Measurements from ENCODE around the gene YKT6.
"Not testable (repeated sequence)": the region's sequence is repeated elsewhere in the genome, so short reads cannot be mapped to it uniquely, and the experiment has no call there.

The YKT6 gene

DNA sequence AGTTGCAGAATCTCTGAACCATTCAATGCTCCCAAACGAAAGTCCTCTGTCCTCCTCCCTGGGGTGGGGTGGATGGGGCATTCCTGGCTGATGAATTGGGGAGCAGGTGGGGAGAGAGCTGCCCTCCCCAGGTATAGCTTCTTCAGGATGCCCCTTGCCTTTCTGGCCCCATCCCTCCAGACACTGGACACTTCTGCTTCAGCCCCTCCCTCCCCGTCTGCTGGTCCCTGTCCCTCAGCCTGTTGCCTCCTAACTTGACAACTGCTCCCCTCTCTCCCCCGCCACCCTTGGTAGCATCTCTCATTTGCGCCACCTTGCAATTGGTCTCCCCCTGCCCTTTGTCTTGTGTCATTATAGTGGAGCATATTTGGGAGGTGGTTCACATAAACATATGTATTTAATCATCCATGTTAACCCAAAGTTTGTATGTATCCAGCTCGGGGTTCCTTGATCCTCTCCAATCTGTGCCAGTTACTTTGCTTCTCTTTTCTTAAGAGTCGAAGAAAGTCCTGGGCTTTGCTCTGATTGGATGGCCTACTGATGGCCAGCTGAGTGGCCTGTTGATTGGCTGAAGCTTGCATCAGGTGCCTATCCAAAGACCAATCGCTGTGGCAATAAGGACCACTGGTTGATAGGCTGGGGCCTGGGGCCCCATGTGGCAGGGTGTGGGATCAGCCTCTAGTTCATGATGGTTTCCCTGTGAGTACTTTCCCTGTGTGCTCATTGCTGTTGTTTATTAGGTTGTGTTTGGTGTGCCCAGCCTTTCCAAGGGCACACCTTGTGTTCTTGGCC, 7.6 kb upstream of the YKT6 start:
- DNase-seq (ENCODE audit: low read depth), result no peak

DNA sequence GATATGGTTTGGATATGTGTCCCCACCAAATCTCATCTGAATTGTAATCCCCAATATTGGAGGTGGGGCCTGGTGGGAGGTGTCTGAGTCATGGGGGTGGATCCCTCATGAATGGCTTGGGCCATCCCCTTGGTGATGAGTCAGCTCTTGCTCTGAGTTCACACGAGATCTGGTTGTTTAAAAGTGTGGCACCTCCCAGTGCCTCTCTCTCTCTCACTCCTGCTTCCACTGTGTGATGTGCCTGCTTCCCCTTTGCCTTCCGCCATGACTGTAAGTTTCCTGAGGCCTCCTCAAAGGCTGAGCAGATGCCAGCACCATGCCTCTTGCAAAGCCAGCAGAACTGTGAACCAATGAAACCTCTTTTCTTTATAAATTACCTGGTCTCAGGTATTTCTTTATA, 6.7 kb upstream of the YKT6 start:
- DNase-seq (ENCODE audit: low read depth), result no peak

GRCh38 chr7:44194562-44195145, 6.1 kb upstream of the YKT6 start:
- DNase-seq (ENCODE audit: low read depth), result no peak

DNA sequence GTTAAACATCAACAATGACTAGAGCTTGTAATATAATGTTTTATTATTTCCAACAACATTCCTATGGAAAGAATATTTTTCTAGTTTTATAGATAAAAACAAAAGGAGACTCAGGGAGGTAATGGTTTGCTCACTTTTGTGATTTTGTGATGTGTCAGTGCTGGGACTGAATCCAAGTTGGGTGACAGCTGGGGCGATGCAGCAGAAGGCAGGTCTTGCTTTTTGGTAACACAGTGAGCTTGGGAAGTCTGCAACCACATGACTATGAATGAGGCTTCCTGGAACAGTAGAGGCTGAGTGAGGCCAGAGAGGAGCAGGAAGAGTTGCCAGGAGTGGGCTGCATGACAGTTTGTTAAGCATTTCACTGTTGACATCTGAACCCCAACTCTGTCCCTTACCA, 4.9 kb upstream of the YKT6 start:
- no peak for DNase-seq (ENCODE audit: low read depth)

GRCh38 chr7:44196450-44196872, 4.3 kb upstream of the YKT6 start:
- no peak for DNase-seq (ENCODE audit: low read depth)

DNA sequence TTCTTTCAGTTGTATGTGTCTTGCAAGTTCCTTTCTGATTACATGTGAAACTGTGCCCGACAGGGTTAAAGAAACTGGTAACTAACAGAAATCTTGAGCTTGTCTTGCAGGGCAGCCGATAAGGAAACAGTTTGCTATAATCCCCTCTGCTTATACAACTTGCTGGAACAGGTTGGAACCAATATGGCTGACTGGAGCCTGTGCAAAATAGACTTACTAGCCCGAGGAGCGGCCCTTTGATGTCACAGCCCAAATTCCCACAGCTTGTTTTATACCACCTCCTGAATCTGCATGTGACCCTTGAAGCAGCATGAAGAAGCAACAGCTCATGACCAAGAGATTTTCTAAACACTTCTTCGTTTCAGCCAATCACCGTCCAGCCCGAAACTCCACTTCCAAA, 3.3 kb upstream of the YKT6 start:
- no peak for DNase-seq (ENCODE audit: low read depth)

DNA sequence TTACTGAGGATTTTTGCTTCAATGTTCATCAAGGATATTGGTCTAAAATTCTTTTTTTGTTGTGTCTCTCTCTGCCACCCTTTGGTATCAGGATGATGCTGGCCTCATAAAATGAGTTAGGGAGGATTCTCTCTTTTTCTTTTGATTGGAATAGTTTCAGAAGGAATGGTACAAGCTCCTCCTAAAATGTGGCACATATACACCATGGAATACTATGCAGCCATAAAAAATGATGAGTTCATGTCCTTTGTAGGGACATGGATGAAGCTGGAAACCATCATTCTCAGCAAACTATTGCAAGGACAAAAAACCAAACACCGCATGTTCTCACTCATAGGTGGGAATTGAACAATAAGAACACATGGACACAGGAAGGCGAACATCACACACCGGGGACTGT, 615 bp upstream of the YKT6 start:
- DNase-seq (ENCODE audit: low read depth), result not testable (repeated sequence)

GRCh38 chr7:44201813-44202212, 1.0 kb downstream of the YKT6 start:
- DNase-seq (ENCODE audit: low read depth), result no peak

DNA sequence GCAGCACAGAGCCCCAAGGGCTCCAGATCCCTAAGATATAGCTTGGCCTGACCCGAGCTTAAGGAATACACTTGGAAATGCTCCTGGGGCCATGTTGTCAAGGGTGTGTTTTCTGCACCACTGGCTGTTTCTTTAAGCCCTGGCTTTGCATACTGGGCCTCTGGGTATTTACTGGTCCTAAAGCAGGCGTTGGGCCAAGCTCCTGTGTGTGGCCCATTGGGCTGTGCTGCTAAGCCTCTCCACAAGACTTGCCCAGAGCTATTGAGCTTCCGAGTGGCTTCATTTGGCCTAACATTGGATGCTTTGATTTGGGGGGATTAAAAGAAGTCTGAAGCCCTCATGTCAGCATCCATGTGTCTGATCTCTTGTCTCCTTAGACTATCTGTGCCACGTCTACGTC, 5.2 kb downstream of the YKT6 start:
- DNase-seq (ENCODE audit: low read depth), result no peak

DNA sequence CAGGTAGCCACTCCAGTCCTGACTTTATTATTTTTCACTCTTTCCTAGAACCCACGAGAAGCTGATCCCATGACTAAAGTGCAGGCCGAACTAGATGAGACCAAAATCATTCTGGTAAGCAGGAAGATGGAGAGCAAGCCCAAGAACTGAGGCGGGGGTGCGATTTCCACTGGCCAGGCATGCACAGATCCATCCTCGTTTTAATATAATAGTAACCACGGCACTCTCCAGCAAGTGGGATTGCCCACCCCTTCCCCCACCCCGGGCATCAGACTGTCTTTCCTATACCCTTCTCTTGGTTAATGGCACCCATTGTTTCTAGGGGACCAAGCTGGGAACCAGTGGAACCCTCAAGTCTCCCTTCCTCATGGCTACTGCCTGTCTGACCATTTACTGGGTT, 7.3 kb downstream of the YKT6 start:
- no peak for DNase-seq (ENCODE audit: low read depth)

DNA sequence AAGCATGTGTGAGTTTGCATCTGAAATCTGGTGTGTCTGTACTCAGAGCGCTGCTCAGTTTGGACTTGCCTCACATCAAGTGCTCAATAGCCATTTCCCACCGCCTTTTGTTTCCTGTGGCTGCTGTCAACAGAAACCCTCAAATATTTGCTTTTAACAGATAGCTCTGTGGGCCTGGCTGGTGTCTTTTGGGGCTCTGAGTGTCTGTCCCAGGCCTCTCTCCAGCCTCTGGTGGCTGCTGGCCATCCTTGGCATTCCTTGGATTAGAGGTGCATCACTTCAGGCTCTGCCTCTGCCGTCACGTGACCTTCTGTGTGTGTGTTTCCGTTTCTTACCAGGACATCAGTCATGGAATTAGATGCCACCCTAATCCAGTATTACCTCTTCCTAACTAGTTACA, 9.3 kb downstream of the YKT6 start:
- DNase-seq (ENCODE audit: low read depth), result no peak

DNA sequence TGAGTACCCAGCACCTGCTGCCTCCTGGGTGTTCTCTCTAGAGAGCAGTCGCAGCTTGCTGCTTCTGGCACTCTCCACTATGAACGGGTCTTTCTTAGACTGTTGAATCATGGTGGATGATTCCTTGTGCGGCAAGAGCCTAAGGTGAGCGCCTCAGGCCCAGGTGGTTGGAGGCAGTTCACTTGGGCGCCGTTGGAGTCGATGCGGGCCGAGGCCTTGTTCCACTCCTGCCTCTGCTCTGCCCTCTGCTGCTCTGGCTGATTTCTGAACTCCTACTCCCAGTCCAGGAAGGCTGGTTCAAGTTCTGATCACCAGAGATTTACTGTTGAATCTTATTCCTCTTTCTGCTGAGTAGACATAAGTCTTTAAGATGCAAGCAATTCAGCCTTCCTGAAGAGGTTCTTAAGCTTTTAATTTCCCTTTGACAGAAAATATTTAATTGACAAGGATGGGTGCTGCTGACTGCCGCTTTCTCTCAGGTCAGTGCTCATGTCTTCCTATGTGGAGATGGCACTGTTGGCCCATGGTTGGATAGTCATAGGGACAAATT, 10.4 kb downstream of the YKT6 start:
- DNase-seq (ENCODE audit: low read depth), result no peak

GRCh38 chr7:44212018-44212417, 11.2 kb downstream of the YKT6 start:
- DNase-seq (ENCODE audit: low read depth), result no peak

DNA sequence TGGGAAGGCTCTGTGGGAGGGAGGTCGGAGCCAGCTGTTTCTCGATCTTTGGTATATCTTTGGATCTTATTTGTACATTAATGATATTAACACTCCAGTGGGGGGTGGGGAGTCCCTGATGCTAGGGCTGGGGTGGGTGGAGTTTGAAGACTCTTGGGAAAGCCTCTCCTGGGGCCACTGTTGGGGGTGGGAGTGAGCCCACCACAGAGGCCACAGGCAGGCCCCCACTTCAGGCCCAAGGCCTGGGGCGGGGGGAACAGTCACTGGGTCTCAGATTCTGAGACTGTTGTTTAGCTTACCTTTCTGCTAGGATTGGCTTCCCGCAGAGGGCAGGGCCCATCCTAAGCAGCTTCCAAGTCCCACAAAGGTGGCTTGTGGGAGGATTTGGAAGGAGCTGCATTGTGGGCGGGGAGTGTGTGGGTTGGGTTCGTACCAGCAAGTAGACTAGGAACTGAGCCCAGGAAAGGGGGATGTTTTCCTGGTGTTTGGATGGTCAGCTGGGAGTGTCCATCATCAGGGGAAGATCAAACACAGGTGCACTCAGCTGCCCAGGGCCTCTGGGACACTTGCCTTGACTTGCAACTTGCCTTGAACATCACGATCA, 11.9 kb downstream of the YKT6 start:
- DNase-seq (ENCODE audit: low read depth), result no peak

GRCh38 chr7:44213206-44213876, 12.6 kb downstream of the YKT6 start:
- no peak for DNase-seq (ENCODE audit: low read depth)

- DNase-seq (ENCODE audit: low read depth), result no peak
Observed at GRCh38 chr7:44213877-44214388, 13.2 kb downstream of the YKT6 start.

DNA sequence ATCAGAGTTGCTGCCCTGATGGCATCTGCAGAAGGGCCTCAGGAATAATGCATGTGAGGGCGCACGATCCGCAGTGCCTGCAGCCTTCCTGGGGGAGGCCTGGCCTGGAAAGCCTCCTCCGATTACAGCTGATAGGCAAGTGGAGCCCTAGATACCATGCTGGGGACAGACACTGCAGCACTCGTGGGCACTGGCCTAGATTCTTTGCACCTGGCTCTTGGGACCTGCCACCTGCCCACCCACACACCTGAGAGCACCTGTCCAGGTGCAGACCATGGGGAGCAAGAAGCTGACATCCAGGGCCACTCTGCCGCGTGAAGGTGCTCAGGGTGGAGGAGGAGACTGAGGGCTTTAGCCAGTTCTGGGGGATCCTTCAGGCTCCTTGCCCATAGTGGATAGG, 14.8 kb downstream of the YKT6 start:
- DNase-seq (ENCODE audit: low read depth), result no peak

GRCh38 chr7:44216019-44216418, 15.2 kb downstream of the YKT6 start:
- no peak for DNase-seq (ENCODE audit: low read depth)

GRCh38 chr7:44216521-44217222, 15.9 kb downstream of the YKT6 start:
- no peak for DNase-seq (ENCODE audit: low read depth)

DNA sequence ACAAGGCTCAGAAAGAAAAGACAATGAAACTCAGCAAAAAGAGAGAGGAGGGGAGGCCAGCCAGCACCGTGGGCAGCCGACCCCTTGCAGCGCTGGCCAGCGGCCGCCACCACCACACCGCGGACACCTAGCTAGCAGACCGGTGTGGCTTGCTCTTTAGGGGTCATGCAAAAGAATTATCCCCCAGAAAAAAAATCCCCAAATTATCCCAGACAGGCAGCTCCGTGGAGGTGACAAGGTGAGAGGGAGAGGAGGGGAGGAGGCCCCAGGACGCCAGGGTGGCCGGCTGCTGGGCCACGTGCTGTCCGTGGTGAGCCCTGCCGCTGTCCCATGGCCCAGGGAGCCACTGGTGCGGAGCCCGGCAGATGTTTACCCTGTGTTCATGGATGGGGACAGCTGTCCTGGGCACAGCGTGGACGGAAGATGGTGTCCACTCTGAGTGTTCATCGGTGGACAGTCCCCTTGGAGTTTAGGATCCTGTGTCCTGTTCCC, 16.5 kb downstream of the YKT6 start:
- no peak for DNase-seq (ENCODE audit: low read depth)

DNA sequence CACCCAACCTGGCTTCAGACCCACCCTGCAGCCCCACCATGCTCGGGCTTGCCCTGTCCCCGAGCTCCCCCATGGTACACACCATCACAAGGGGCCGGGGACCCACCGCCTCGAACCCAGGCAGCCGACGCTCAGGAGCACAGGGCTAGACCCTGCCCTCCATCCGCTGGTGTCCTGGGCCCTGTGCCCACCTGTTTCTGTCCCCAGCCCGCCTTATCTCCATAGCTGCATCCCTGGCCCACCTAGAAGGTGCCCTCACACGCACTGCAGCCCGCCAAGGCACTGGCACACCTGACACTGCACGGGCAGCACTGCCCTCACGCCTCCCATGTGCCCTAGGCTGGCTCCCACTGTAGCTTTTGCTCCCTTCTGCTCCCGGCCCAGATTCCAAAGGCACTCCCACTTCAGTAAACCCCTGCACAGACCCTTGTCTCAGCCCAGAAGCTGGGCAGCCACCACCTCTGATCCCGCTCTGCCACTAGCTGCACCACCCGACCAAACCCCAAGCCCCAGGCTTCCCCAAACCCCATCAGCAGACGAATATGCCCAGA, 17.1 kb downstream of the YKT6 start:
- DNase-seq (ENCODE audit: low read depth), result no peak

All from HS-5 (cell line).